Kidney (tissue), 14 donors: ENCODE measurements around the gene NAPB. TPM values are rescaled to one million over a fixed set of nuclear protein-coding genes. Genes with fewer than 3 reads are reported as not detected.

Experiments used
- DNase-seq, 5 donors: peaks; one replicate each; pipeline ENCODE4 v3.0.0-alpha.2; 2013 to 2020
- FAIRE-seq: peaks from 2 replicates; lab custom pipeline; 2012; peaks lifted over from hg19 to GRCh38; lab: Jason Lieb, UNC
- H3K27ac ChIP-seq, 2 donors: one replicate each; pipeline ENCODE4 v1.7.0; 2013; ENCODE audit warnings: low read depth in 2 of 2, low read length in 2 of 2, inconsistent platforms in 1 of 2
- H3K27me3 ChIP-seq: one replicate; pipeline ENCODE4 v1.7.1; 2013; ENCODE audit warnings: low read length, inconsistent platforms; ENCODE audit not compliant: control insufficient read depth, insufficient read depth
- H3K36me3 ChIP-seq, 3 donors: one replicate each; pipeline versions ENCODE4 v1.7.0 to v1.7.1; 2013; ENCODE audit warnings: low read length in 3 of 3, control low read depth in 1 of 3, inconsistent platforms in 1 of 3; ENCODE audit not compliant: insufficient read depth in 3 of 3, control insufficient read depth in 2 of 3
- H3K4me1 ChIP-seq, 3 donors: one replicate each; pipeline versions ENCODE4 v1.7.0 to v1.7.1; 2013; ENCODE audit warnings: low read length in 3 of 3, inconsistent platforms in 1 of 3, low read depth in 1 of 3; ENCODE audit not compliant: control insufficient read depth in 2 of 3, insufficient read depth in 2 of 3
- H3K4me3 ChIP-seq, 3 donors: one replicate each; pipeline versions ENCODE4 v1.7.0 to v1.8.1; 2013; ENCODE audit warnings: low read length in 3 of 3, control low read depth in 1 of 3, inconsistent platforms in 1 of 3
- H3K9ac ChIP-seq, 3 donors: one replicate each; pipeline versions ENCODE4 v1.7.0 to v1.7.1; 2013; ENCODE audit warnings: low read length in 3 of 3, control low read depth in 1 of 3, inconsistent platforms in 1 of 3
- H3K9me3 ChIP-seq, 3 donors: one replicate each; pipeline versions ENCODE4 v1.7.0 to v1.7.1; 2013; ENCODE audit warnings: low read length in 3 of 3, control low read depth in 1 of 3, inconsistent platforms in 1 of 3; ENCODE audit not compliant: control insufficient read depth in 2 of 3, insufficient read depth in 1 of 3
- CTCF ChIP-seq: IDR thresholded peaks from 3 replicates; pipeline ENCODE4 v1.5.1; 2012; ENCODE audit warnings: mild to moderate bottlenecking, moderate library complexity, borderline replicate concordance; ENCODE audit not compliant: insufficient read depth; ENCODE audit errors: extremely low read depth
- intact Hi-C: fragments of 100-400 bp; cut with DNase I; formaldehyde crosslinking; loops from one replicate; pipeline ENCODE4 v1.11.1; 2022
- polyA plus RNA-seq: library from polyadenylated mRNA; stranded (reverse); fragments of 350-450 nt; fragmentation: Illumina TruSeq; extraction: RNeasy Lipid Tissue Mini Kit (QIAGEN cat#74804); gene quantifications from one replicate; pipeline ENCODE4 v1.2.3, GENCODE V29; 2014; ENCODE audit warnings: low read depth, low replicate concordance; ENCODE audit not compliant: insufficient read depth
- total RNA-seq: library from RNA; stranded (reverse); fragmentation: NEBNext Ultra II Directional; extraction: Animal tissue kit (Norgen Biotek cat#: 25700); gene quantifications from one replicate; pipeline ENCODE4 v1.2.1, GENCODE V29; 2021
- donor health status: control.
- donor health status: control.
- donor health status: control.
- donor health status: control.
- donor health status: control.
- donor health status: DM: yes; HTN: yes; CAD: no.
- donor health status: Normal renal cell carcinoma (clear cell type).

The NAPB gene
- total and polyA plus RNA-seq, 2 donors from 2014 or later: 5.3 to 9.6 TPM

- no peaks in the 10 kb centered on the region for H3K9me3 ChIP-seq
- H3K27me3 ChIP-seq: no peaks in the 10 kb centered on the region
- no peak overlapping the region for H3K9ac ChIP-seq
- H3K36me3 ChIP-seq: peaks cover 0 to 5% (median 3%) of the 10 kb centered on the region in 3 donors
- intact Hi-C loops: no loop called here
- peaks cover 0 to 5% (median 0%) of the 10 kb centered on the region in 3 donors for H3K4me1 ChIP-seq
- TF ChIP-seq CTCF: no peak
- FAIRE-seq (no peak), DNase-seq (no peak)
- no peak overlapping the region for H3K27ac ChIP-seq
- no peak overlapping the region for H3K4me3 ChIP-seq
These were observed 21.6 kb downstream of the NAPB start for GRCh38 chr20:23399568-23400241.

GRCh38 chr20:23397961-23398360 lies 23.3 kb downstream of the NAPB start:
- no peaks in the 10 kb centered on the region for H3K9me3 ChIP-seq
- H3K27ac ChIP-seq: no peak overlapping the region
- intact Hi-C loops: no loop called here
- no peak for TF ChIP-seq CTCF
- H3K4me1 ChIP-seq: peaks cover 0 to 5% (median 0%) of the 10 kb centered on the region in 3 donors
- no peak for DNase-seq
- no peak overlapping the region for H3K4me3 ChIP-seq
- FAIRE-seq: no peak
- no peak overlapping the region for H3K9ac ChIP-seq
- H3K36me3 ChIP-seq: peaks cover 0 to 19% (median 15%) of the 10 kb centered on the region in 3 donors
- no peaks in the 10 kb centered on the region for H3K27me3 ChIP-seq

- H3K9ac ChIP-seq: no peak overlapping the region
- FAIRE-seq (no peak), DNase-seq (no peak)
- no peak overlapping the region for H3K27ac ChIP-seq
- peaks cover 0 to 5% (median 0%) of the 10 kb centered on the region in 3 donors for H3K4me1 ChIP-seq
- intact Hi-C loops: no loop called here
- no peak overlapping the region for H3K4me3 ChIP-seq
- peaks cover 0 to 19% (median 15%) of the 10 kb centered on the region in 3 donors for H3K36me3 ChIP-seq
- H3K9me3 ChIP-seq: no peaks in the 10 kb centered on the region
- H3K27me3 ChIP-seq: no peaks in the 10 kb centered on the region
- no peak for TF ChIP-seq CTCF
These were observed 24.2 kb downstream of the NAPB start for GRCh38 chr20:23396950-23397627.
